GM12878 (cell line): ENCODE results near the gene FTL. TPM values are rescaled to one million over a fixed set of nuclear protein-coding genes. Genes with fewer than 3 reads are reported as not detected.

ENCODE experiments used
- ATAC-seq: fragments of 200-7000 bp; cut with Tn5 transposase; 3 replicates; pipeline ENCODE4 v1.9.1; 2020; ENCODE audit warnings: mild to moderate bottlenecking, moderate library complexity
- BruUV-seq: library from RNA; stranded (reverse); fragments of 400-500 nt; replicated peaks from 2 replicates; lab custom pipeline; 2021; lab: Mats Ljungman, UMichigan
- CTCF ChIA-PET: fragments of 300-600 bp; sonication (Branson Sonifier 250); formaldehyde crosslinking; extraction: SDS; loops from one replicate; lab custom pipeline; 2021; ENCODE audit warnings: inconsistent platforms; lab: Yijun Ruan, JAX
- POLR2A ChIA-PET: fragments of 350-600 bp; formaldehyde crosslinking; extraction: SDS; loops from one replicate; lab custom pipeline; 2021; ENCODE audit warnings: inconsistent platforms; lab: Charles Lee
- RAD21 ChIA-PET: fragments of 300-600 bp; sonication (Branson Sonifier 250); formaldehyde crosslinking; loops from one replicate; lab custom pipeline; 2023; ENCODE audit warnings: antibody characterized with exemption; ENCODE audit not compliant: unreplicated experiment; lab: Charles Lee
- SMC1A ChIA-PET: fragments of 300-600 bp; sonication (Branson Sonifier 250); formaldehyde crosslinking; loops from one replicate; lab custom pipeline; 2023; ENCODE audit not compliant: unreplicated experiment, uncharacterized antibody; lab: Charles Lee
- DNase-seq: peaks from one replicate; pipeline ENCODE4 v3.0.0-alpha.2; 2011; ENCODE audit warnings: low read depth, low spot score
- FAIRE-seq: peaks from 3 replicates; lab custom pipeline; 2011; peaks lifted over from hg19 to GRCh38; lab: Jason Lieb, UNC
- H2AFZ ChIP-seq: 2 replicates; pipeline ENCODE4 v1.6.0; 2011; ENCODE audit warnings: low read depth, low read length, control low read depth; ENCODE audit not compliant: control insufficient read depth
- H3K27ac ChIP-seq: 2 replicates; pipeline ENCODE4 v1.5.1; 2011; ENCODE audit warnings: control low read depth; ENCODE audit not compliant: control insufficient read depth, insufficient read depth
- H3K27me3 ChIP-seq, 2 experiments: replicated peaks in 1 of 2; 2 replicates each; pipeline versions ENCODE4 v1.6.0 to v1.6.1; 2011; ENCODE audit warnings: low read length in 1 of 2; ENCODE audit not compliant: control insufficient read depth in 2 of 2, insufficient read depth in 2 of 2
- H3K36me3 ChIP-seq, 2 experiments: 2 replicates each; pipeline ENCODE4 v1.5.1; 2011; ENCODE audit warnings: low read length in 1 of 2; ENCODE audit not compliant: control insufficient read depth in 2 of 2, insufficient read depth in 2 of 2
- H3K4me1 ChIP-seq: 2 replicates; pipeline ENCODE4 v1.6.1; 2011; ENCODE audit warnings: mild to moderate bottlenecking, low read length, moderate library complexity, mixed read lengths; ENCODE audit not compliant: control insufficient read depth, insufficient read depth
- H3K4me2 ChIP-seq: 2 replicates; pipeline ENCODE4 v1.6.0; 2011; ENCODE audit warnings: control low read depth; ENCODE audit not compliant: control insufficient read depth, insufficient read depth
- H3K4me3 ChIP-seq: fragments of 200-600 bp; sonication (generic); 2 replicates; pipeline ENCODE4 v1.5.1; 2016
- H3K79me2 ChIP-seq: 2 replicates; pipeline ENCODE4 v1.6.0; 2011; ENCODE audit warnings: low read length; ENCODE audit not compliant: control insufficient read depth, insufficient read depth
- H3K9ac ChIP-seq: 2 replicates; pipeline ENCODE4 v1.8.0; 2011; ENCODE audit warnings: low read length, control low read depth, mixed read lengths; ENCODE audit not compliant: control insufficient read depth, insufficient read depth
- H3K9me3 ChIP-seq: replicated peaks from 3 replicates; pipeline ENCODE4 v1.5.1; 2011; ENCODE audit warnings: mild to moderate bottlenecking, low read length; ENCODE audit not compliant: control insufficient read depth, insufficient read depth
- H4K20me1 ChIP-seq: 2 replicates; pipeline ENCODE4 v1.6.0; 2011; ENCODE audit not compliant: control insufficient read depth, insufficient read depth
- CBFB ChIP-seq: IDR thresholded peaks from 2 replicates; pipeline ENCODE4 v1.6.1; 2016; ENCODE audit warnings: antibody characterized with exemption, low read depth
- EGR1 ChIP-seq, 2 experiments: IDR thresholded peaks; 1 replicate in 1 of 2; 2 replicates in 1 of 2; pipeline ENCODE4 v1.6.1; 2011 to 2012; ENCODE audit warnings: low read depth in 2 of 2, low read length in 2 of 2, borderline replicate concordance in 1 of 2, mild to moderate bottlenecking in 1 of 2, moderate library complexity in 1 of 2
- ELK1 ChIP-seq: IDR thresholded peaks from 2 replicates; pipeline ENCODE4 v1.6.1; 2012; ENCODE audit warnings: low read depth, low read length, improper control_type of control experiment
- MLLT1 ChIP-seq: fragments of 450-650 bp; IDR thresholded peaks from 2 replicates; pipeline ENCODE4 v1.6.1; 2016; ENCODE audit warnings: mild to moderate bottlenecking
- NR2F1 ChIP-seq: fragments of 450-650 bp; conservative IDR thresholded peaks from 2 replicates; pipeline ENCODE4 v1.6.1; 2017; ENCODE audit warnings: mild to moderate bottlenecking
- PAX8 ChIP-seq: fragments of 450-650 bp; IDR thresholded peaks from 2 replicates; pipeline ENCODE4 v1.6.1; 2017; ENCODE audit warnings: mild to moderate bottlenecking, moderate library complexity
- SUZ12 ChIP-seq: fragments of 200-600 bp; sonication (generic); IDR thresholded peaks from one replicate; pipeline ENCODE4 v1.6.1; 2018; ENCODE audit warnings: antibody characterized with exemption, mild to moderate bottlenecking; ENCODE audit not compliant: unreplicated experiment
- USF1 ChIP-seq: IDR thresholded peaks from 2 replicates; pipeline ENCODE4 v1.6.1; 2011; ENCODE audit warnings: borderline replicate concordance, low read depth, mild to moderate bottlenecking, moderate library complexity, mixed read lengths, low read length; ENCODE audit not compliant: insufficient read depth; ENCODE audit errors: extremely low read length
- ZNF217 ChIP-seq: fragments of 450-650 bp; IDR thresholded peaks from 2 replicates; pipeline ENCODE4 v1.6.1; 2017; ENCODE audit warnings: antibody characterized with exemption, mild to moderate bottlenecking
- ZNF687 ChIP-seq: fragments of 450-650 bp; IDR thresholded peaks from 2 replicates; pipeline ENCODE4 v1.6.1; 2017; ENCODE audit warnings: mild to moderate bottlenecking, moderate library complexity
- WGBS: methylation state at CpG from one replicate; pipeline ENCODE4 v1.1.6; 2016; ENCODE audit warnings: low lambda C conversion rate; ENCODE audit not compliant: insufficient replicate concordance, insufficient coverage; ENCODE audit errors: missing lambda C conversion rate; 5-methylcytosine and 5-hydroxymethylcytosine counted together
- in situ Hi-C: fragments of 300-500 bp; cut with MboI; formaldehyde crosslinking; loops from 9 replicates; pipeline ENCODE4 v1.14.3; 2018; ENCODE audit warnings: mixed read lengths
- intact Hi-C: fragments of 100-400 bp; cut with micrococcal nuclease; formaldehyde crosslinking; loops from one replicate; pipeline ENCODE4 v1.14.2; 2022; ENCODE audit not compliant: unreplicated experiment
- polyA plus RNA-seq, 11 experiments: library from polyadenylated mRNA; depleted of rRNA in 4 of 11; unstranded in 6 of 11; stranded (reverse) in 5 of 11; fragments of >200 nt; fragmentation: Nextera tagmentation in 4 of 11; fragmentation: Illumina TruSeq in 1 of 11; extraction: Ambion mirVana in 4 of 11; extraction: Trizol in 1 of 11; gene quantifications; 1 replicate in 1 of 11; 2 replicates in 10 of 11; pipeline versions ENCODE4 v1.2.1 to v1.2.3, GENCODE V29; 2011 to 2016; ENCODE audit warnings: inconsistent platforms in 2 of 11, missing spikeins in 2 of 11, low read depth in 1 of 11
- total RNA-seq, 4 experiments: library from RNA; depleted of rRNA in 3 of 4; stranded (reverse); fragments of >200 nt in 3 of 4; fragmentation: Illumina TruSeq in 1 of 4; extraction: Trizol in 1 of 4; gene quantifications; 2 replicates each; pipeline versions ENCODE4 v1.2.1 to v1.2.3, GENCODE V29; 2013 to 2021

FTL gene
- total and polyA plus RNA-seq, 10 of the 15 experiments (the other 5 are each of a cell fraction or from before 2014, with no cell fraction given): 364 to 8,913 (median 1,595) TPM

GRCh38 chr19:48959341-48960239 is 5.5 kb upstream of the FTL start (continued):
- no peak for TF ChIP-seq MLLT1

- H3K27ac ChIP-seq: no peak overlapping the region
- intact Hi-C loops: loop anchor here (10.0 kb wide), 1 partner anchor 326 kb away; the partner anchor contains the start of gene DBP
- H3K9ac ChIP-seq: no peak overlapping the region
- no peak overlapping the region for H2AFZ ChIP-seq
- in situ Hi-C loops: no loop called here
- FAIRE-seq (no peak), ATAC-seq (no peak), DNase-seq (no peak)
- 88% methylated on average over 16 of the region's 19 CpGs for WGBS
- CTCF ChIA-PET: interaction anchor here (0.6 to 1.5 kb wide), 4 partner anchors 10 to 173 kb away, joined by 3 to 8 read pairs (median 4); no protein-coding TSS in a partner anchor
- peaks cover 24% of the 10 kb centered on the region for H3K4me1 ChIP-seq
- peaks cover 0 to 2% of the 10 kb centered on the region in 2 experiments; a peak in 1 of 4 replicates for H3K36me3 ChIP-seq
- H3K4me2 ChIP-seq: 0 out of 2 replicates have a peak overlapping the region, but pooled peaks have one; percentile 90
- RAD21 ChIA-PET: interaction anchor here (1.1 to 1.5 kb wide), 3 partner anchors 65 to 167 kb away, joined by 4 to 6 read pairs (median 5); partner anchors contain the start of gene PPP1R15A
- no TSS peak for BruUV-seq
- H4K20me1 ChIP-seq: no peaks in the 10 kb centered on the region
- POLR2A ChIA-PET: interaction anchor here (0.6 to 1.5 kb wide), 7 partner anchors 28 to 324 kb away, joined by 3 to 24 read pairs (median 7); partner anchors contain the start of genes DBP, DHDH, NUCB1 and PPP1R15A
- SMC1A ChIA-PET: interaction anchor here (1.2 to 1.4 kb wide), 2 partner anchors 9 to 60 kb away, joined by 4 to 5 read pairs; no protein-coding TSS in a partner anchor
- no peaks in the 10 kb centered on the region for H3K9me3 ChIP-seq
- H3K27me3 ChIP-seq: no peaks in the 10 kb centered on the region
- H3K4me3 ChIP-seq: no peak overlapping the region
- H3K79me2 ChIP-seq: peaks cover 30% of the 10 kb centered on the region
- TF ChIP-seq ZNF687: no peak
- TF ChIP-seq SUZ12: no peak
- no peak for TF ChIP-seq ZNF217
- TF ChIP-seq PAX8: no peak
- TF ChIP-seq ELK1: no peak
- peak; percentile 66 for TF ChIP-seq NR2F1
- no peak for TF ChIP-seq CBFB
- no peak for TF ChIP-seq USF1
- TF ChIP-seq EGR1 (IDR thresholded peaks at IDR 0.05; ENCODE audit: borderline replicate concordance in 1 of 2, low read depth in 2 of 2, low read length in 2 of 2): no peak
Observed at GRCh38 chr19:48961051-48961649, 4.0 kb upstream of the FTL start.
